Activated CD8-positive, alpha-beta memory T cell treated with anti-CD3 and anti-CD28 coated beads for 1 hour (primary cell): ENCODE measurements around the gene SLC9A9.

Experiments used
- DNase-seq, 2 donors: peaks; one replicate each; pipeline ENCODE4 v3.0.0-alpha.2; 2020; ENCODE audit warnings: low read depth in 1 of 2; ENCODE audit errors: extremely low read depth in 1 of 2

Gene SLC9A9

GRCh38 chr3:143573610-143574303, 274.5 kb downstream of the SLC9A9 start:
- DNase-seq = no peak

GRCh38 chr3:143571548-143571947, 276.7 kb downstream of the SLC9A9 start:
- no peak for DNase-seq

DNA sequence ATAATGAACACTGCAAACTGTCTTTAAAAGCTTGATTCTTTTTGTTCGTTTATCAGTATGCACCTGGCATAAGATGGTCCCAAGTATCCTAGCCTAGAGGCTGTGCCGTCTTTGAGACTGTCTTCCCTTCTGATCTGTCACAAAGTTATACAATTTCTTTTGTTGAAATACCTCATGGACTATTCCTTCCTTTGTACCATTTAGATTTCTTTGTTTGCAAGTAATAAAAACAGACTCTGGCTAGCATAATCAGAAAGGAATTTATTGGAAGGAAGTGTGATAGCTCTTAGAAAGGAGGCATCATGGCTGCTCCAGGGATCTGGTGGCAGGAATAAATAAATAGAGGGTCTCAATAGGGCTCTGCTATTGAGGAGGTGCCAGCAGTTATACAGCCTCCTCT, 280.4 kb downstream of the SLC9A9 start:
- DNase-seq = no peak

- DNase-seq = no peak
These were observed 282.3 kb downstream of the SLC9A9 start for GRCh38 chr3:143565951-143566350.

DNA sequence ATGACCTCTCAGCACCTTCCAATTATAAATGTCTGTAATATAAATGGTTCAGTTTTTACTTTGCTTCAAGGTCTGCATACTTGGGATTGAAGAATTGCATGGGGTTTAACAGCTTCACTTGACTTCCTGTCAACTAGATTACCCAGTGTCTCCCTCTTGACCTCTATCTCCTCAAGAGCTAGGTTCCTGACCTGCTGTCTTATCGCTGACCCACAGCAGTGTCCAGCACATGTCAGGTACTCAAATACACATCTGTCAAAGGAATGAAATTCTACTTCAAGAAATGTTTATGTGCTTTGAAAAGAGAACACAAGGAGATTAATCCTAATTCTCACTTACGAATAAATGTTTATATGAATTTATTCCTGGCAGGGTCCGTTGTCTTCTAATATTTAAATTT, 284.5 kb downstream of the SLC9A9 start:
- DNase-seq = no peak

DNA sequence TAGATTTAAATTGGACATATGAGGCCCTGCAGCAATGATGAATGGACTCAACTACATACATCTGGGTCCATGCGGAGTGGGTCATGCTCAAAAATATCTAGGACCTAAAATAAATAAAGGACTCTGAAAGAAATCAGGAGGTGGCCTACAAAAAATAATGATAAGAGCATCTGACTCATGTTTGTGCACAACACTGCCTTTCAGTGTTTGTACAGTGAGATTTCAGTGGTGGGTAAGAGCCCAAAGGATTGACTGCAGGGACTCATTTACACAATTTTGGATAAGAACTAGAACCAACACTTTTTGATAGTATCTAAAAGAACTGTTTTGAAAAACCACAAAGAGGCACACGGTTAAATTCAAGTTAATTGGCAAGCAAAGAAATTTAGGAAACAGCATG, 285.5 kb downstream of the SLC9A9 start:
- DNase-seq = no peak

DNA sequence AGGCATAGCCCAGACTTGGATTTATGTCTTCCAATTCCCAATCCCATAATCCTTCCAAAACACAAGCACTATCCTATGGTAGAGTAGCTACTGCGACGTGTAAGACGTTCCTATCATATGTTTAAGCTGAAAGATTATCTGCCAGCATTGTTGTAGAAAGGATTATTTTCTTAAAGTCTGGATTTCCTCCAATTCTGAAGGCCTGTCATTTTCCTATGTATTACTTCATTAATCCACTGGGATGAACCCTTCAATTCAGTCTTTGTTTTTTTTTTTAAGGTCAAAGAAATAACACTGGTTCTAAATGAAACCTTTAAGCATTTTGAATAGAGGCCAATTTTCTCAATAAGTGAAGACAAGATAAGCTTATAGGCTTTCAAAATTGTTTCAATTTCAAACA, 289.0 kb downstream of the SLC9A9 start:
- no peak for DNase-seq

GRCh38 chr3:143552851-143553250, 295.4 kb downstream of the SLC9A9 start:
- DNase-seq = no peak

DNA sequence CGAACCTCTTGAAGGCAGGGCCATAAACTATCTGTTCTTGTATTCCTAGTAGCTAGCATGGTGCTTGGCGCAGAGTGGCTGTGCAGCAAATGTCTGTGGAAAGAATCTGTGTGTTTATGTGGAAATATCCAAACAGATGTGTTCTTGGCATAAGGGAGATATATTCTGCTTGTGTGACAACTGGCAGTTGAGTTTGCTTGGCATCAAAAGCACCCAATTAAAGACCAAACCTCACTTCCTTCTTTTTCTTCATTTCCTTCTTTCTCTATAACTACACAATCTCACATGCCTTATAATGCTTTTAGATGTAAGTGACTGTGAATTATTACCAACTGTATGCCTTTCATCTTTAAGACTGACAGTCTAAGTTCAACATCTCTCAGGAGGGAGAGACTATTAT, 296.5 kb downstream of the SLC9A9 start:
- no peak for DNase-seq

- no peak for DNase-seq
These were observed 299.3 kb downstream of the SLC9A9 start for GRCh38 chr3:143548861-143549497.

DNA sequence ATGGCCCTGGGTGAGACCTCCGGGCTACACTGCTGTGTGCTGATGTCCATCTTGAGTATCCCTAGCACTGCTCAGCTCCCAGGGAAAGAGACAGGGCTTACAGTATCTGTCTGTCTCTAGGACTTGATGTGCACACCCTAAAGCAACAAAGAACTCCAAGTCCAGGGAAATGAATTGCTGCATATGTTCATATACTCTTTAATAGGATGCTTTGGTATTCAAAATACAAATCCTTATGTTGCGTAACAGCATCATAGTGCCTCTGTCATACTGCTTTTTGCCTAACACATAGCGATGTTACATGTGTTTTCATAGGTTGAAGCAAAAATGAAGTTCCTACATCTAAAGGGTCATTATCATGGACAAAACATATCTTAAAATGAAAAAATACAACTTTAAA, 299.9 kb downstream of the SLC9A9 start:
- DNase-seq = no peak

GRCh38 chr3:143538577-143538981, 309.7 kb downstream of the SLC9A9 start:
- no peak for DNase-seq

DNA sequence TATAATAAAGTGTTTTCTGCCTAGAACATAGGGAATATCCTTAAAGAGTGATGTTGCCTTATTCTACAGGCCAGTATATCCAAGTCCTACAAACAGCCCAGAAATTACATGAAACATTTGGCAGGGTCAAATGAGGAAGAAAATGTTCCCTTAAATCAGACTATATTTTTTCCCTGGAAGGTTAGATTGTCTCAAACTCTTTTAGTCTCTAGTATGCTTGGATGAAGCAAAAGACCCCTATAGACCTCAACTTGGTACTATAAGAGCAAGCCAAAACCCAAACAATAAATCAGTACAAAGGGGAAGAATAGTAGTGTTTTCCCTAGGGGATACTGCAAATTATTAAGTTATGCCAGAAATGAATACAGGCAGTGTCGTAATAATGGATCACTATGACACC, 310.2 kb downstream of the SLC9A9 start:
- DNase-seq = no peak

GRCh38 chr3:143536817-143537535, 311.3 kb downstream of the SLC9A9 start:
- DNase-seq = no peak

- no peak for DNase-seq
These were observed 312.1 kb downstream of the SLC9A9 start for GRCh38 chr3:143535994-143536784.

DNA sequence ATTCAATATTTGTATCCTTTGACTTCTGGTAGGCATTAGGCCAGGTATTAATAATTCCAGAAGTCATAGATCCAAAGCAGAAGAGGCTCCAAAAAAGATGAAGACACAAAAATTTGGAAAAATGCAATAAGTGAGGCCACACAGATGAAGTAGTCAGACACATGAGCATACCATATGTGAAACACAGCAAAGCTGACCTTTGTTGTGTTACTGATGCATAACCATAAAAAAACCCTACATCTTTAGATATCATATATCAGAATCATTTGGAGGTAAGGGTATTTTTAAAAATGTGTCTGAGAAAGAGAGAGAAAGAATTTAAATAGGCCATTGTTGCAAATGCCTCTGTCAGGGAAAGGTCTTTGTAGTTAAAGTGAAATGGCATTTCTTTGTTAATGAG, 314.9 kb downstream of the SLC9A9 start:
- no peak for DNase-seq

DNA sequence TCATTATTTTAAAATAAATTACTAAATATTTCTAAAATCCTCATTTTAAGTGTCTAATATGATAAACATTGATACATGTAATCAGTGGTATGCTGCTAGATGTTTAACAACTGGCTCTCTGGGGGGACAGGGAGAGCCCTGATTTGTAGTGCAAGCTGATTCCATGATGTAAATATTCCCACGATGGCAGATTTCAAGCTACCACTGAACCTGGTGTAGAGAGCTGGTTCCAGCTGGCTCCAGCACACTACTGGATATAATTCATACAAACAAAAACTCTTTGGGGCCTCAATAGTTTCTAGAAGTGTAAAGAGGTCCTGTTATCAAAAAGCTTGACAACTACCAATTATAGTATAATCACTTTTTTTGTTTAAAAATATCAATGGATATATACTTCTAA, 316.2 kb downstream of the SLC9A9 start:
- no peak for DNase-seq

DNA sequence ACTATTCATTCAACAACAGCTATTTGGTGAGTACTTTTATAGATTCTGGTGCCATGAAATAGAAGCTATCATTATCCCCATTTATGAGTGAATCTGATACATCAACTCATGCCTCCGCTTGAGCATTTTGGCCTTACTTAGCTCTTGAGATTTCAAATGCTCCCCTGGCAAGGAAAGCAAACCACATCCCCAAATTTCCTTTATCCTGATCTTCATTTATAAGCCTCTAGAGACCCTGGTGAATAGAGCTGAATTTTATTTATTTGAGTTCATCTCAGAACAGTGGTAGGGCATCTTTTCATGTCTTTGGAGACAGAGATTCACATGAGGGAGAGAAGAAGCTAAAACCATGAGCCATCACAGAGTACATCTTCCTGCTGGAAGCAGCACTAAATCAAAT, 317.2 kb downstream of the SLC9A9 start:
- no peak for DNase-seq

DNA sequence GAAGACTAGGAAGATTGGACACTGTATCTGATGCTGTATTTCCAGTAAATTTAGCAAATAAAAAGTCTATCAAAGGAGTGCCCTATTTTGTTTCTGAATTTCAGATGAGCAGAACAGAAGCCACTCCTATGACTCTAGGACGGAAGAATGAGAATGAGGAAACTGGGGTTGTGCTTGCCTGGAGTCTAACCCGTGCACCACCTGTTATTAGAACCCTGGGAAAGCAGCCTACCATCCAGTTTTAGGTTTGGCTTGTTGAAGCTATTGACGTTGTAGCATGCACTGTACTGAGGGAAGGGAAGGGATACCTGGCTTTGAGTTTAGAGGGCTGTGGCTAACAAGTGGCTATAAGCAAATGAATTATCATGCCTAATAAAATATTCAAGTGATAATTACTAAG, 318.5 kb downstream of the SLC9A9 start:
- DNase-seq = no peak

DNA sequence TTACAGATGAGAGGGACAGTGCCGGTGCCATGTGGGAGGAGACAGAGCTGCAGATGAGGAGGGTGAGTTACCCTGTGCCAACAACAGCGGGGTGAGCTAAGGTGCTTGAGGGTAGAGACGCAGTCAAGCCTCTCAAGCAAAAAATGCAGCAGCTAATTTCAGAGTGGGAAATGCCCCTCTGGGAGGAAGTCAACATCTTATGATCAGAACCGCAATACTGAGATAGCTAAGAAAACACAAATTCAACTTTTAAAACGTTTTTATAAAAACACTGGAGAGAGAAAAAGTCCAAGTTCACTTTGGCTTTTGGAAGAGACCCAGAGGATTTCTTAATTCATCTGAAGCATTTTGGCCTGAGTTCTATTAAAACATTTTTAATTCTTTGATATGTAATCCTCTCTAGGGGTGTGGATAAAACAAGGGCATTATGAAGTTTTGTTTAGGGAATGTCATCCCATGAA, 319.2 kb downstream of the SLC9A9 start:
- DNase-seq = no peak

DNA sequence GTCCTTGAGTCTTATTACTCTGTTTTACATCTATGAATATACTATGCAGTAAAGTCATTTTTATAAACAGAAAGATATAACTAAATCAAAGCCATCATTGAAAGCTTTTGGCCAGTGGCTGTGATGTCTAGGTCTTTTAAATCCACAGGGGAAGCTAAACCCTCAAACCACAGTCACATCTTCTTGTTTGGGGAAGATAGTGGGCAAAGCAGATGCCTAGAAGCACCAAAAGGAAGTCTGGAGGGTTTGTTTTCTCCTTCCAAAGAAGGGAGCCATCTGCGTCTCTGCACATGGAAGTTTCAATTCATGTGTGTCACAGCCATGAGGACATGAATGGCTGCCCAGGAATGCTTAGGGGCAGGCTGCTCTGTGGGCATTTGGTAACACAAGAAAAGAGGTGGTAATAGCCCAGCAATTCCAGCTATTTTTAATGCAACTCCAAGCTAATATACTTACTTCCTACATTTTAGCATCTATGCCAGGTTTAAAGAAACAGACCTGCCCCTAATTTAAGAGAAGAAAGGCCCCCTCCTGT, 322.2 kb downstream of the SLC9A9 start:
- DNase-seq = no peak
